ENCODE data around the gene EEF1A2.

EEF1A2 gene

GRCh38 chr20:63449796-63450730 is 48.8 kb downstream of the EEF1A2 start:
- no peak for FAIRE-seq
- no peak for TF ChIP-seq POLR2A (IDR thresholded peaks at IDR 0.05; ENCODE audit: low read depth, low read length)
- TF ChIP-seq POU2F2 (IDR thresholded peaks at IDR 0.05; ENCODE audit: low read depth, low read length): no peak
- no peak for TF ChIP-seq SPI1 (IDR thresholded peaks at IDR 0.05; ENCODE audit: low read depth, low read length)
- DNase-seq (ENCODE audit: insufficient read length, low spot score): no peak

GRCh38 chr20:63449025-63449424 is 49.9 kb downstream of the EEF1A2 start:
- FAIRE-seq (no peak), DNase-seq (ENCODE audit: insufficient read length, low spot score) (no peak)
- TF ChIP-seq POLR2AphosphoS5 (IDR thresholded peaks at IDR 0.05; ENCODE audit: low read depth, low read length) (no peak), TAF1 (IDR thresholded peaks at IDR 0.05; ENCODE audit: low read depth, low read length) (no peak), POLR2A (IDR thresholded peaks at IDR 0.05; ENCODE audit: low read depth, low read length) (no peak), SPI1 (IDR thresholded peaks at IDR 0.05; ENCODE audit: low read depth, low read length) (no peak), POU2F2 (IDR thresholded peaks at IDR 0.05; ENCODE audit: low read depth, low read length) (no peak), PAX5 (IDR thresholded peaks at IDR 0.05; ENCODE audit: insufficient read depth, low read length, severe bottlenecking) (no peak)

- DNase-seq (ENCODE audit: insufficient read length, low spot score): no peak
- TF ChIP-seq POU2F2 (IDR thresholded peaks at IDR 0.05; ENCODE audit: low read depth, low read length) (no peak), POLR2AphosphoS5 (IDR thresholded peaks at IDR 0.05; ENCODE audit: low read depth, low read length) (no peak), PAX5 (IDR thresholded peaks at IDR 0.05; ENCODE audit: insufficient read depth, low read length, severe bottlenecking) (no peak), SPI1 (IDR thresholded peaks at IDR 0.05; ENCODE audit: low read depth, low read length) (no peak), POLR2A (IDR thresholded peaks at IDR 0.05; ENCODE audit: low read depth, low read length) (no peak), TAF1 (IDR thresholded peaks at IDR 0.05; ENCODE audit: low read depth, low read length) (no peak)
- FAIRE-seq: no peak
These were observed 50.9 kb downstream of the EEF1A2 start for GRCh38 chr20:63448031-63448430.

GRCh38 chr20:63447320-63447719 is 51.6 kb downstream of the EEF1A2 start:
- DNase-seq (ENCODE audit: insufficient read length, low spot score): no peak
- TF ChIP-seq POU2F2 (IDR thresholded peaks at IDR 0.05; ENCODE audit: low read depth, low read length): no peak
- no peak for TF ChIP-seq PAX5 (IDR thresholded peaks at IDR 0.05; ENCODE audit: insufficient read depth, low read length, severe bottlenecking)
- no peak for TF ChIP-seq TAF1 (IDR thresholded peaks at IDR 0.05; ENCODE audit: low read depth, low read length)
- no peak for TF ChIP-seq POLR2AphosphoS5 (IDR thresholded peaks at IDR 0.05; ENCODE audit: low read depth, low read length)
- no peak for TF ChIP-seq SPI1 (IDR thresholded peaks at IDR 0.05; ENCODE audit: low read depth, low read length)
- TF ChIP-seq POLR2A (IDR thresholded peaks at IDR 0.05; ENCODE audit: low read depth, low read length): no peak
- no peak for FAIRE-seq

GRCh38 chr20:63446216-63447024 is 52.5 kb downstream of the EEF1A2 start:
- DNase-seq (ENCODE audit: insufficient read length, low spot score) (no peak), FAIRE-seq (no peak)
- no peak for TF ChIP-seq POLR2A (IDR thresholded peaks at IDR 0.05; ENCODE audit: low read depth, low read length)
- TF ChIP-seq SPI1 (IDR thresholded peaks at IDR 0.05; ENCODE audit: low read depth, low read length): no peak

GRCh38 chr20:63445075-63445734 is 53.7 kb downstream of the EEF1A2 start:
- FAIRE-seq (no peak), DNase-seq (ENCODE audit: insufficient read length, low spot score) (no peak)
- TF ChIP-seq SPI1 (IDR thresholded peaks at IDR 0.05; ENCODE audit: low read depth, low read length) (no peak), POLR2AphosphoS5 (IDR thresholded peaks at IDR 0.05; ENCODE audit: low read depth, low read length) (no peak), POU2F2 (IDR thresholded peaks at IDR 0.05; ENCODE audit: low read depth, low read length) (no peak), POLR2A (IDR thresholded peaks at IDR 0.05; ENCODE audit: low read depth, low read length) (no peak), PAX5 (IDR thresholded peaks at IDR 0.05; ENCODE audit: insufficient read depth, low read length, severe bottlenecking) (no peak), TAF1 (IDR thresholded peaks at IDR 0.05; ENCODE audit: low read depth, low read length) (no peak)

GRCh38 chr20:63444548-63444947 is 54.3 kb downstream of the EEF1A2 start:
- no peak for TF ChIP-seq SPI1 (IDR thresholded peaks at IDR 0.05; ENCODE audit: low read depth, low read length)
- no peak for TF ChIP-seq TAF1 (IDR thresholded peaks at IDR 0.05; ENCODE audit: low read depth, low read length)
- TF ChIP-seq POU2F2 (IDR thresholded peaks at IDR 0.05; ENCODE audit: low read depth, low read length): no peak
- FAIRE-seq (no peak), DNase-seq (ENCODE audit: insufficient read length, low spot score) (no peak)

GRCh38 chr20:63443606-63444395 is 55.1 kb downstream of the EEF1A2 start:
- FAIRE-seq (no peak), DNase-seq (ENCODE audit: insufficient read length, low spot score) (no peak)
- TF ChIP-seq TAF1 (IDR thresholded peaks at IDR 0.05; ENCODE audit: low read depth, low read length) (no peak), POU2F2 (IDR thresholded peaks at IDR 0.05; ENCODE audit: low read depth, low read length) (no peak), SPI1 (IDR thresholded peaks at IDR 0.05; ENCODE audit: low read depth, low read length) (no peak), POLR2AphosphoS5 (IDR thresholded peaks at IDR 0.05; ENCODE audit: low read depth, low read length) (no peak), PAX5 (IDR thresholded peaks at IDR 0.05; ENCODE audit: insufficient read depth, low read length, severe bottlenecking) (no peak)

- TF ChIP-seq POLR2A (IDR thresholded peaks at IDR 0.05; ENCODE audit: low read depth, low read length) (no peak), POLR2AphosphoS5 (IDR thresholded peaks at IDR 0.05; ENCODE audit: low read depth, low read length) (no peak), TAF1 (IDR thresholded peaks at IDR 0.05; ENCODE audit: low read depth, low read length) (no peak), PAX5 (IDR thresholded peaks at IDR 0.05; ENCODE audit: insufficient read depth, low read length, severe bottlenecking) (no peak)
- FAIRE-seq (peak; percentile 85), DNase-seq (ENCODE audit: insufficient read length, low spot score) (peak; percentile 79)
These were observed 56.8 kb downstream of the EEF1A2 start for GRCh38 chr20:63442100-63442493.

Measured in GM12891 (cell line).